ENCODE data around the gene PPP1R37. TPM values are rescaled to one million over a fixed set of nuclear protein-coding genes. Genes with fewer than 3 reads are reported as not detected.

PPP1R37 gene
- total RNA-seq, 1 experiment from 2014 or later = 20.4 TPM

DNA sequence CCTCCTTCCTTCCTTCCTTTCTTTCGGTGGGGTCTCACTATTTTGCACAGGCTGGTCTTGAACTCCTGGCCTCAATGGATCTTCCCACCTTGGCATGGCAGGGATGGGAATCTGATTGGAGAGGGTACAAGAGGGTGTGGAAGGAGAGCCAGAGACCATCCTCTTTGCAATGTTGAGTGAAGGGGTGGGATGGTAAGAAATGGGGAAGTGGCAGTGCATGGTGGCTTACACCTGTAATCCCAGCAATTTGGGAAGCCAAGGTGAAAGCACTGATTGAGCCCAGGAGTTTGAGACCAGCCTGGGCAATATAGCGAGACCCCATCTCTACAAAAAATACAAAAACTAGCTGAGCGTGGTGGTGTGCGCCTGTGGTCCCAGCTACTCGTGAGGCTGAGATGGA is 91.1 kb downstream of the PPP1R37 start:
- TF ChIP-seq TCF7L2 (IDR thresholded peaks at IDR 0.05; ENCODE audit: low read depth, low read length) (no peak), POLR2AphosphoS5 (IDR thresholded peaks at IDR 0.05; ENCODE audit: low read depth, low read length) (no peak), SIN3A (IDR thresholded peaks at IDR 0.05; ENCODE audit: borderline replicate concordance, insufficient read depth, low read depth, low read length) (no peak)
- TF ChIP-seq, protein P1, sequence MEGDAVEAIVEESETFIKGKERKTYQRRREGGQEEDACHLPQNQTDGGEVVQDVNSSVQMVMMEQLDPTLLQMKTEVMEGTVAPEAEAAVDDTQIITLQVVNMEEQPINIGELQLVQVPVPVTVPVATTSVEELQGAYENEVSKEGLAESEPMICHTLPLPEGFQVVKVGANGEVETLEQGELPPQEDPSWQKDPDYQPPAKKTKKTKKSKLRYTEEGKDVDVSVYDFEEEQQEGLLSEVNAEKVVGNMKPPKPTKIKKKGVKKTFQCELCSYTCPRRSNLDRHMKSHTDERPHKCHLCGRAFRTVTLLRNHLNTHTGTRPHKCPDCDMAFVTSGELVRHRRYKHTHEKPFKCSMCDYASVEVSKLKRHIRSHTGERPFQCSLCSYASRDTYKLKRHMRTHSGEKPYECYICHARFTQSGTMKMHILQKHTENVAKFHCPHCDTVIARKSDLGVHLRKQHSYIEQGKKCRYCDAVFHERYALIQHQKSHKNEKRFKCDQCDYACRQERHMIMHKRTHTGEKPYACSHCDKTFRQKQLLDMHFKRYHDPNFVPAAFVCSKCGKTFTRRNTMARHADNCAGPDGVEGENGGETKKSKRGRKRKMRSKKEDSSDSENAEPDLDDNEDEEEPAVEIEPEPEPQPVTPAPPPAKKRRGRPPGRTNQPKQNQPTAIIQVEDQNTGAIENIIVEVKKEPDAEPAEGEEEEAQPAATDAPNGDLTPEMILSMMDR (IDR thresholded peaks at IDR 0.05) = no peak
- TF ChIP-seq, protein P2, sequence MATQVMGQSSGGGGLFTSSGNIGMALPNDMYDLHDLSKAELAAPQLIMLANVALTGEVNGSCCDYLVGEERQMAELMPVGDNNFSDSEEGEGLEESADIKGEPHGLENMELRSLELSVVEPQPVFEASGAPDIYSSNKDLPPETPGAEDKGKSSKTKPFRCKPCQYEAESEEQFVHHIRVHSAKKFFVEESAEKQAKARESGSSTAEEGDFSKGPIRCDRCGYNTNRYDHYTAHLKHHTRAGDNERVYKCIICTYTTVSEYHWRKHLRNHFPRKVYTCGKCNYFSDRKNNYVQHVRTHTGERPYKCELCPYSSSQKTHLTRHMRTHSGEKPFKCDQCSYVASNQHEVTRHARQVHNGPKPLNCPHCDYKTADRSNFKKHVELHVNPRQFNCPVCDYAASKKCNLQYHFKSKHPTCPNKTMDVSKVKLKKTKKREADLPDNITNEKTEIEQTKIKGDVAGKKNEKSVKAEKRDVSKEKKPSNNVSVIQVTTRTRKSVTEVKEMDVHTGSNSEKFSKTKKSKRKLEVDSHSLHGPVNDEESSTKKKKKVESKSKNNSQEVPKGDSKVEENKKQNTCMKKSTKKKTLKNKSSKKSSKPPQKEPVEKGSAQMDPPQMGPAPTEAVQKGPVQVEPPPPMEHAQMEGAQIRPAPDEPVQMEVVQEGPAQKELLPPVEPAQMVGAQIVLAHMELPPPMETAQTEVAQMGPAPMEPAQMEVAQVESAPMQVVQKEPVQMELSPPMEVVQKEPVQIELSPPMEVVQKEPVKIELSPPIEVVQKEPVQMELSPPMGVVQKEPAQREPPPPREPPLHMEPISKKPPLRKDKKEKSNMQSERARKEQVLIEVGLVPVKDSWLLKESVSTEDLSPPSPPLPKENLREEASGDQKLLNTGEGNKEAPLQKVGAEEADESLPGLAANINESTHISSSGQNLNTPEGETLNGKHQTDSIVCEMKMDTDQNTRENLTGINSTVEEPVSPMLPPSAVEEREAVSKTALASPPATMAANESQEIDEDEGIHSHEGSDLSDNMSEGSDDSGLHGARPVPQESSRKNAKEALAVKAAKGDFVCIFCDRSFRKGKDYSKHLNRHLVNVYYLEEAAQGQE (IDR thresholded peaks at IDR 0.05; ENCODE audit: insufficient read depth in 1 of 2, low read depth in 2 of 2, low read length in 1 of 2) = no peak
- Histone ChIP-seq H3K4me3 (ENCODE audit: low read depth in 2 of 2, low read length in 2 of 2) (no peak overlapping the region), H3K9me3 (ENCODE audit: control insufficient read depth, insufficient read depth, low read depth, low read length) (no peaks in the 10 kb centered on the region), H3K27ac (ENCODE audit: low read length) (no peak overlapping the region), H3K27me3 (ENCODE audit: control insufficient read depth, insufficient read depth, low read length) (no peaks in the 10 kb centered on the region), H3K36me3 (ENCODE audit: control insufficient read depth, insufficient read depth, low read length) (no peaks in the 10 kb centered on the region), H3K4me1 (ENCODE audit: control insufficient read depth, insufficient read depth, low read length) (no peaks in the 10 kb centered on the region)
- BruUV-seq (replicated peaks) = no TSS peak
- ATAC-seq (no peak), DNase-seq (ENCODE audit: low read depth, low spot score) (no peak)
- CTCF ChIA-PET = no interaction called here
- POLR2A ChIA-PET = no interaction called here
- in situ Hi-C loops (cut with HindIII; ENCODE audit: low pct_unique_long_range_greater_than_20kb, low sequenced_read_pairs) (no loop called here), intact Hi-C loops (cut with micrococcal nuclease; ENCODE audit: unreplicated experiment) (no loop called here)

DNA sequence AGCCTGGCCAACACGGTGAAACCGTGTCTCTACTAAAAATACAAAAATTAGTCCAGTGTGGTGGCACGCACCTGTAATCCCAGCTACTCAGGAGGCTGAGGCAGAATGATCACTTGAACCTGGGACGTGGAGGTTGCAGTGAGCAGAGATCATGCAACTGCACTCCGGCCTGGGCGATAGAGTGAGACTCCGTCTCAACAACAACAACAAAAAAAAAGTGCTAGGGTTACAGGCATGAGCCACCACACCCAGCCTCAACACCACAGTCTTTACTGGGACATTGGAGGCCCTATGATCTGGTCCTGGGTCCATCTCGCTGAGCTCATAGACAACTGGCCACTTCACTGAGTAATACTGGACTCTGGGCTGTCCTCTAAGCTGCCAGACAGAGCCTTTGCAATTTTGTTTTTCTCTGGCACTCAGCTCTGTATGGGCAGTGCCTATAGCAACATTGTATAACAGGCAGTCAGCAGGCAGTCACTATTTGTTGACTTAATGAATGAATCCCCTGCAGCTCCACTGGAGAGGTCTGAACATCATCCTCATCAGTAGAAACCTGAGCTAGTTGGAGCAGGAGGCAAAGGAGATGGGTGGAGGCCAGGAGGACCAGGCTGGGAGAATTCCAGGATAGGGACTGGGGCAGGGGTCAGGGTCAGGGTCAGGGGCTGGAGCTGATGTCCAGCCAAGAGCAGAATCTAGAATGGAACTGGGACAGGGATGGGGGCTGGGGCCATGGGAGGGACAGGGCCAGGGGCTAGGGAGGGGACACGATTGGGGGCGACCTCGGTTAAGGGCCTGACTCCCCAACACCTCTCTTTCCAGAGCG is 93.7 kb downstream of the PPP1R37 start:
- H3K36me3 ChIP-seq (ENCODE audit: control insufficient read depth, insufficient read depth, low read length) = no peaks in the 10 kb centered on the region
- no peaks in the 10 kb centered on the region for H3K9me3 ChIP-seq (ENCODE audit: control insufficient read depth, insufficient read depth, low read depth, low read length)
- TF ChIP-seq POLR2AphosphoS5 (IDR thresholded peaks at IDR 0.05; ENCODE audit: low read depth, low read length) (no peak), TCF7L2 (IDR thresholded peaks at IDR 0.05; ENCODE audit: low read depth, low read length) (no peak), SIN3A (IDR thresholded peaks at IDR 0.05; ENCODE audit: borderline replicate concordance, insufficient read depth, low read depth, low read length) (no peak)
- TF ChIP-seq, protein P1 (IDR thresholded peaks at IDR 0.05) = no peak
- TF ChIP-seq, protein P2 (IDR thresholded peaks at IDR 0.05; ENCODE audit: insufficient read depth in 1 of 2, low read depth in 2 of 2, low read length in 1 of 2) = no peak
- no peaks in the 10 kb centered on the region for H3K4me1 ChIP-seq (ENCODE audit: control insufficient read depth, insufficient read depth, low read length)
- no peak overlapping the region for H3K4me3 ChIP-seq (ENCODE audit: low read depth in 2 of 2, low read length in 2 of 2)
- no peak for DNase-seq (ENCODE audit: low read depth, low spot score)
- H3K27me3 ChIP-seq (ENCODE audit: control insufficient read depth, insufficient read depth, low read length) = no peaks in the 10 kb centered on the region
- intact Hi-C loops (cut with micrococcal nuclease; ENCODE audit: unreplicated experiment) = no loop called here
- in situ Hi-C loops (cut with HindIII; ENCODE audit: low pct_unique_long_range_greater_than_20kb, low sequenced_read_pairs) = no loop called here
- no TSS peak for BruUV-seq (replicated peaks)
- ATAC-seq = peak; percentile 72
- no peak overlapping the region for H3K27ac ChIP-seq (ENCODE audit: low read length)
- ChIA-PET CTCF (interaction anchor here (0.8 kb wide), 1 partner anchor 60 kb away, joined by 3 read pairs; no protein-coding TSS in a partner anchor), POLR2A (interaction anchor here (0.6 kb wide), 2 partner anchors 27 to 543 kb away, joined by 4 to 8 read pairs; partner anchors contain the start of gene PVR)
